Measurements from ENCODE around the gene DERL2. TPM values are rescaled to one million over a fixed set of nuclear protein-coding genes. Genes with fewer than 3 reads are reported as not detected.
A peak's percentile ranks its signal among the peaks of the same experiment; 100 is the strongest.

DERL2 gene
- total and polyA plus RNA-seq, 8 donors: 5.8 to 65.4 (median 43.7) TPM

DNA sequence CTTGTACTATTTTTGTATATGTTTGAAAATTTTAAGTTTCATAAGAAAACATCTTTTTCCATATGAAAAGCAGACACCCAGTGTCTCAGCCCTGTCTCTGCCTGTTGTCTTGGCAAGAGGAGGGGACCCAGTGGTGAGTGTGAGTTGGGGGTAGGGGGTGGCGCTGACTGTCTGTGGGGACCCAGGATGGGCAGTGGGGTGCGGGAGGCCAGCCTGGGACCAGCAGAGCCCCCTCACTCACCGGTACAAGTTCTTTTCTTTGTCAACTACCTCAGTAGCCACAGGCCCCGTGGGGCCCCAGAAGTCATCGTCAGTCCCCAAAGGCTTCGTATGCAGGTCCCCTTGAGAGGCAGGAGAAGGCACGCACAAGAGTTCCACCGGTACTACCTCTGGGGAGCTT is 46.6 kb upstream of the DERL2 start:
- intact Hi-C loops (cut with DNase I; ENCODE audit: low total_unique reads): no loop called here
- H3K27me3 ChIP-seq: no peaks in the 10 kb centered on the region
- WGBS, 5 donors: 86 to 93% (median 90%) methylated on average over 8 of the region's 8 CpGs
- TF ChIP-seq POLR2A (IDR thresholded peaks at IDR 0.05) (no peak), POLR2AphosphoS5 (IDR thresholded peaks at IDR 0.05) (no peak), EP300 (IDR thresholded peaks at IDR 0.05) (no peak)
- TF ChIP-seq, protein P1, sequence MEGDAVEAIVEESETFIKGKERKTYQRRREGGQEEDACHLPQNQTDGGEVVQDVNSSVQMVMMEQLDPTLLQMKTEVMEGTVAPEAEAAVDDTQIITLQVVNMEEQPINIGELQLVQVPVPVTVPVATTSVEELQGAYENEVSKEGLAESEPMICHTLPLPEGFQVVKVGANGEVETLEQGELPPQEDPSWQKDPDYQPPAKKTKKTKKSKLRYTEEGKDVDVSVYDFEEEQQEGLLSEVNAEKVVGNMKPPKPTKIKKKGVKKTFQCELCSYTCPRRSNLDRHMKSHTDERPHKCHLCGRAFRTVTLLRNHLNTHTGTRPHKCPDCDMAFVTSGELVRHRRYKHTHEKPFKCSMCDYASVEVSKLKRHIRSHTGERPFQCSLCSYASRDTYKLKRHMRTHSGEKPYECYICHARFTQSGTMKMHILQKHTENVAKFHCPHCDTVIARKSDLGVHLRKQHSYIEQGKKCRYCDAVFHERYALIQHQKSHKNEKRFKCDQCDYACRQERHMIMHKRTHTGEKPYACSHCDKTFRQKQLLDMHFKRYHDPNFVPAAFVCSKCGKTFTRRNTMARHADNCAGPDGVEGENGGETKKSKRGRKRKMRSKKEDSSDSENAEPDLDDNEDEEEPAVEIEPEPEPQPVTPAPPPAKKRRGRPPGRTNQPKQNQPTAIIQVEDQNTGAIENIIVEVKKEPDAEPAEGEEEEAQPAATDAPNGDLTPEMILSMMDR (IDR thresholded peaks at IDR 0.05): no peak
- no peak overlapping the region for H3K4me3 ChIP-seq
- H3K9me3 ChIP-seq: no peaks in the 10 kb centered on the region
- no peak overlapping the region for H3K27ac ChIP-seq
- H3K36me3 ChIP-seq: peaks cover 0 to 68% (median 46%) of the 10 kb centered on the region in 4 donors
- no peak for DNase-seq
- no peaks in the 10 kb centered on the region for H3K4me1 ChIP-seq

- TF ChIP-seq, protein P1 (IDR thresholded peaks at IDR 0.05): no peak
- no peak for TF ChIP-seq EP300 (IDR thresholded peaks at IDR 0.05)
- no peak for TF ChIP-seq POLR2A (IDR thresholded peaks at IDR 0.05)
- no peak for TF ChIP-seq POLR2AphosphoS5 (IDR thresholded peaks at IDR 0.05)
- 84 to 93% (median 91%) methylated on average over 4 of the region's 4 CpGs for WGBS, 5 donors
- intact Hi-C loops (cut with DNase I; ENCODE audit: low total_unique reads): no loop called here
- Histone ChIP-seq H3K27me3 (no peaks in the 10 kb centered on the region), H3K36me3 (peaks cover 0 to 80% (median 49%) of the 10 kb centered on the region in 4 donors), H3K4me1 (peaks cover 0 to 9% (median 0%) of the 10 kb centered on the region in 4 donors), H3K27ac (no peak overlapping the region), H3K9me3 (no peaks in the 10 kb centered on the region), H3K4me3 (no peak overlapping the region)
- DNase-seq: no peak
Measured at GRCh38 chr17:5531085-5531418, 45.1 kb upstream of the DERL2 start.

- Histone ChIP-seq H3K36me3 (peaks cover 0 to 77% (median 48%) of the 10 kb centered on the region in 4 donors), H3K27ac (no peak overlapping the region), H3K4me1 (peaks cover 0 to 9% (median 0%) of the 10 kb centered on the region in 4 donors), H3K9me3 (no peaks in the 10 kb centered on the region), H3K4me3 (no peak overlapping the region), H3K27me3 (no peaks in the 10 kb centered on the region)
- no peak for TF ChIP-seq POLR2A (IDR thresholded peaks at IDR 0.05)
- TF ChIP-seq, protein P1 (IDR thresholded peaks at IDR 0.05): no peak
- intact Hi-C loops (cut with DNase I; ENCODE audit: low total_unique reads): no loop called here
- WGBS, 5 donors: 81 to 91% (median 84%) methylated on average over 12 of the region's 12 CpGs
- no peak for DNase-seq
Measured at GRCh38 chr17:5530265-5531084, 44.5 kb upstream of the DERL2 start.

- TF ChIP-seq POLR2AphosphoS5 (IDR thresholded peaks at IDR 0.05) (no peak), EP300 (IDR thresholded peaks at IDR 0.05) (no peak), POLR2A (IDR thresholded peaks at IDR 0.05) (no peak)
- TF ChIP-seq, protein P1 (IDR thresholded peaks at IDR 0.05): no peak
- intact Hi-C loops (cut with DNase I; ENCODE audit: low total_unique reads): no loop called here
- 77 to 92% (median 83%) methylated on average over 5 to 9 of the region's 9 CpGs for WGBS, 5 donors
- Histone ChIP-seq H3K27me3 (no peaks in the 10 kb centered on the region), H3K27ac (peak overlapping the region in 2 of 5 donors; percentile 64 to 69), H3K9me3 (no peaks in the 10 kb centered on the region), H3K36me3 (peaks cover 0 to 70% (median 40%) of the 10 kb centered on the region in 4 donors), H3K4me3 (no peak overlapping the region), H3K4me1 (peaks cover 0 to 9% (median 0%) of the 10 kb centered on the region in 4 donors)
- DNase-seq: no peak
Measured at GRCh38 chr17:5527601-5528250, 41.7 kb upstream of the DERL2 start.
